ENCODE data around the gene TM4SF18.

- TF ChIP-seq CTCF (conservative IDR thresholded peaks at IDR 0.05) (no peak), EZH2 (IDR thresholded peaks at IDR 0.05; ENCODE audit: low read depth) (no peak)
Measured at GRCh38 chr3:149280671-149281349, 52.6 kb downstream of the TM4SF18 start.

Data from PC-9 (cell line).